Lower leg skin (tissue), 3 donors: ENCODE measurements around the gene KLHDC4.

Experiments
- CTCF ChIP-seq, 3 donors: fragments of 450-650 bp; IDR thresholded peaks; one replicate each; pipeline ENCODE4 v1.5.1; 2016; ENCODE audit warnings: antibody characterized with exemption in 3 of 3, mild to moderate bottlenecking in 3 of 3, moderate library complexity in 2 of 3
- POLR2A ChIP-seq, 2 donors: fragments of 450-650 bp; IDR thresholded peaks; one replicate each; pipeline ENCODE4 v1.6.1; 2016 to 2017; ENCODE audit warnings: antibody characterized with exemption in 2 of 2, mild to moderate bottlenecking in 1 of 2, moderate library complexity in 1 of 2

GRCh38 chr16:87765473-87765775 is 362 bp downstream of the KLHDC4 start:
- TF ChIP-seq CTCF (IDR thresholded peaks at IDR 0.05) (no peak), POLR2A (IDR thresholded peaks at IDR 0.05) (no peak)
